K562 (cell line): ENCODE results near the gene MYCL. TPM values are rescaled to one million over a fixed set of nuclear protein-coding genes. Genes with fewer than 3 reads are reported as not detected.

Source experiments
- CBX2 ChIP-seq: fragments of 200-600 bp; sonication (generic); IDR thresholded peaks from one replicate; pipeline ENCODE4 v1.6.1; 2012; ENCODE audit warnings: mild to moderate bottlenecking, low read length, inconsistent platforms; ENCODE audit not compliant: insufficient read depth, poor library complexity, severe bottlenecking
- CREBBP ChIP-seq: IDR thresholded peaks from one replicate; pipeline ENCODE4 v1.6.1; 2012; ENCODE audit warnings: low read depth, mild to moderate bottlenecking, control low read depth, inconsistent platforms, low read length
- E2F6 ChIP-seq, 2 experiments: IDR thresholded peaks; 2 replicates each; pipeline ENCODE4 v1.6.1; 2011; ENCODE audit warnings: borderline replicate concordance in 1 of 2, control low read depth in 1 of 2, low read depth in 1 of 2, low read length in 1 of 2, mild to moderate bottlenecking in 1 of 2, mixed read lengths in 1 of 2, moderate library complexity in 1 of 2; ENCODE audit not compliant: insufficient read depth in 1 of 2, insufficient read length in 1 of 2, poor library complexity in 1 of 2, severe bottlenecking in 1 of 2; ENCODE audit errors: extremely low read depth in 1 of 2
- GTF3C2 ChIP-seq: IDR thresholded peaks from 3 replicates; pipeline ENCODE4 v1.6.1; 2011; ENCODE audit warnings: borderline replicate concordance, mild to moderate bottlenecking, moderate library complexity; ENCODE audit not compliant: insufficient read length; ENCODE audit errors: extremely low read depth
- NFE2 ChIP-seq: IDR thresholded peaks from 2 replicates; pipeline ENCODE4 v1.6.1; 2014; ENCODE audit warnings: antibody characterized with exemption, low read depth
- NONO ChIP-seq, 2 experiments: fragments of 200-400 bp in 1 of 2; fragments of 450-650 bp in 1 of 2; formaldehyde crosslinking in 1 of 2; IDR thresholded peaks; 2 replicates each; pipeline ENCODE4 v1.6.1; 2017; ENCODE audit warnings: low read depth in 2 of 2, mild to moderate bottlenecking in 2 of 2, moderate library complexity in 2 of 2, low read length in 1 of 2
- PHF8 ChIP-seq: fragments of 200-600 bp; sonication (generic); IDR thresholded peaks from 2 replicates; pipeline ENCODE4 v1.6.1; 2012; ENCODE audit warnings: mixed run types, mild to moderate bottlenecking, inconsistent platforms, low read length, moderate library complexity, borderline replicate concordance
- TCF7 ChIP-seq: sonication (generic); IDR thresholded peaks from 2 replicates; pipeline ENCODE4 v1.6.1; 2016; ENCODE audit warnings: antibody characterized with exemption, borderline replicate concordance
- TFE3 ChIP-seq: fragments of 450-650 bp; formaldehyde crosslinking; IDR thresholded peaks from 2 replicates; pipeline ENCODE4 v1.4.0; 2020; ENCODE audit warnings: mild to moderate bottlenecking, mixed read lengths
- ZKSCAN8 ChIP-seq: fragments of 200-800 bp; sonication (Bioruptor generic); IDR thresholded peaks from 2 replicates; pipeline ENCODE4 v1.6.1; 2016; ENCODE audit warnings: missing genetic modification characterization, missing compliant biosample characterization
- ZNF12 ChIP-seq: sonication (generic); formaldehyde crosslinking; IDR thresholded peaks from 2 replicates; pipeline ENCODE4 v1.4.0; 2020; ENCODE audit warnings: mild to moderate bottlenecking, missing genetic modification reagents
- ZNF778 ChIP-seq: fragments of 450-650 bp; formaldehyde crosslinking; IDR thresholded peaks from 2 replicates; pipeline ENCODE4 v1.4.0; 2020; ENCODE audit warnings: mild to moderate bottlenecking, moderate library complexity
- ZNF785 ChIP-seq: fragments of 250-450 bp; sonication (Bioruptor Pico); IDR thresholded peaks from 2 replicates; pipeline ENCODE4 v1.4.0; 2020; ENCODE audit warnings: mild to moderate bottlenecking
- polyA plus RNA-seq, 8 experiments: library from polyadenylated mRNA; depleted of rRNA in 4 of 8; stranded (reverse) in 5 of 8; unstranded in 3 of 8; fragments of >200 nt; fragmentation: Nextera tagmentation in 2 of 8; fragmentation: Illumina TruSeq in 1 of 8; extraction: Ambion mirVana in 2 of 8; extraction: Trizol in 1 of 8; gene quantifications; 2 replicates each; pipeline versions ENCODE4 v1.2.1 to v1.2.3, GENCODE V29; 2011 to 2014; ENCODE audit warnings: inconsistent platforms in 1 of 8, missing spikeins in 1 of 8
- total RNA-seq, 7 experiments: library from RNA; depleted of rRNA in 6 of 7; stranded (reverse); fragments of >200 nt in 6 of 7; fragmentation: Illumina TruSeq in 2 of 7; extraction: Trizol in 2 of 7; gene quantifications; 2 replicates each; pipeline versions ENCODE4 v1.2.1 to v1.2.3, GENCODE V29; 2011 to 2021; ENCODE audit warnings: low replicate concordance in 1 of 7

The MYCL gene
- total and polyA plus RNA-seq, 9 of the 15 experiments (the other 6 are each of a cell fraction or from before 2014, with no cell fraction given), result 3.5 to 22.0 (median 12.8) TPM

GRCh38 chr1:39892601-39893595, 8.8 kb downstream of the MYCL start (continued):
- no peak for TF ChIP-seq TCF7
- TF ChIP-seq E2F6 (IDR thresholded peaks at IDR 0.05; ENCODE audit: borderline replicate concordance in 1 of 2, extremely low read depth in 1 of 2, insufficient read depth in 1 of 2, insufficient read length in 1 of 2, low read depth in 1 of 2, low read length in 1 of 2, poor library complexity in 1 of 2, severe bottlenecking in 1 of 2), result no peak
- TF ChIP-seq ZNF785 (CRISPR knock-in tag), result no peak
- no peak for TF ChIP-seq GTF3C2
- peak; percentile 16; the same call in 1 of the 2 replicates for TF ChIP-seq ZKSCAN8
- TF ChIP-seq ZNF12, result no peak
- no peak for TF ChIP-seq CBX2
- 0 out of 2 replicates have a peak, but pooled peaks have one; percentile 23 for TF ChIP-seq NFE2
- TF ChIP-seq PHF8, result no peak
- TF ChIP-seq ZNF778 (CRISPR knock-in tag), result no peak
- no peak for TF ChIP-seq NONO (IDR thresholded peaks at IDR 0.05; ENCODE audit: low read depth in 2 of 2, low read length in 1 of 2)
- TF ChIP-seq TFE3 (CRISPR knock-in tag), result no peak
- no peak for TF ChIP-seq CREBBP
